Parathyroid adenoma (tissue), 2 donors: ENCODE results near the gene FEM1C.

Experiments
- H2AFZ ChIP-seq: fragments of 300-600 bp; sonication (generic); one replicate; pipeline ENCODE4 v1.7.0; 2017; ENCODE audit warnings: antibody characterized with exemption, mild to moderate bottlenecking
- H3K27ac ChIP-seq: fragments of 300-600 bp; sonication (generic); one replicate; pipeline ENCODE4 v1.7.0; 2017
- H3K27me3 ChIP-seq: fragments of 300-600 bp; sonication (generic); one replicate; pipeline ENCODE4 v1.7.0; 2017; ENCODE audit warnings: low read length; ENCODE audit not compliant: control insufficient read depth, insufficient read depth
- H3K36me3 ChIP-seq: fragments of 300-600 bp; sonication (generic); one replicate; pipeline ENCODE4 v1.7.0; 2017; ENCODE audit warnings: low read length; ENCODE audit not compliant: control insufficient read depth, insufficient read depth
- H3K4me1 ChIP-seq: fragments of 300-600 bp; sonication (generic); one replicate; pipeline ENCODE4 v1.7.0; 2017; ENCODE audit warnings: control low read depth
- H3K4me2 ChIP-seq: fragments of 300-600 bp; sonication (generic); one replicate; pipeline ENCODE4 v1.7.0; 2017; ENCODE audit warnings: low read length
- H3K4me3 ChIP-seq: fragments of 300-600 bp; sonication (generic); one replicate; pipeline ENCODE4 v1.7.0; 2017; ENCODE audit warnings: low read depth, low read length
- H3K79me2 ChIP-seq: fragments of 300-600 bp; sonication (generic); one replicate; pipeline ENCODE4 v1.7.0; 2017; ENCODE audit warnings: control low read depth
- H3K9ac ChIP-seq: fragments of 300-600 bp; sonication (generic); one replicate; pipeline ENCODE4 v1.7.0; 2017; ENCODE audit warnings: mild to moderate bottlenecking
- H3K9me3 ChIP-seq: fragments of 300-600 bp; sonication (generic); one replicate; pipeline ENCODE4 v1.7.0; 2017; ENCODE audit warnings: low read length; ENCODE audit not compliant: control insufficient read depth
- CTCF ChIP-seq: fragments of 300-600 bp; sonication (generic); IDR thresholded peaks from one replicate; pipeline ENCODE4 v1.7.0; 2017; ENCODE audit warnings: antibody characterized with exemption, mild to moderate bottlenecking
- donor health status: primary hyperparathyroidism.

FEM1C gene

DNA sequence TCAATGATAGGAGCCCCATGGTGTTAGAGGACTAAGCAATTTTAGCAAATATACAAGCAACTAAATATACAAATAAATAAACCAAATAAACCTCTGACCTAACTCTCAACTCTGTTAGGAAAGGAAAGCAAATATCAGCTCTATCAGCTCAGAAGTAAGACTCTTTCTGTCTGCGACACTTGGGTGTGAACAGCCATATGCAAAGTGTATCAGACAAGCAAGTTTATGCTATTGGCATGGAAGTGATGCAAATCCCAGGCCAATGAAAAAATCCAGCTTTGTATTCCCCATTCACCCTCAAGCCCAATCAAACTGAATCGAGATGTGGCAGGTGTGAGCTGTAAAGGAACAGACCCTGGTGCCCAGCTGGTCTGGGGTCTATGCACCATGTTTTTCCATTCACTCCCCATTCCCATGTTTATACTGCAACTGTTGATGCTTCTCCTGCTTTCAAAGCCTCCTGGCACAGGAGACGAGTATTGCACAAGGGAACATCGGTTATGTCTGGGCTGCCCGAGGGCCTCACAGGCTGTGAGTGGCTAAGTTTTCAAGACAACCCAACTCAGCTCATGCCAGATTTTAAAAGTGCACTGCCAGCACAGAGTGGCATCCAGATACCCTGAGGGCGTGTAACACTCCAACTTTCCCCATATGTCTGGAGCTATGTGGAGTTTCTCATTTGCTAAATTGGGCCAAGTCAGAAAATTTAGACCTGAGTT lies 73.1 kb downstream of the FEM1C start:
- Histone ChIP-seq H3K79me2 (no peaks in the 10 kb centered on the region), H3K4me1 (no peaks in the 10 kb centered on the region), H3K27me3 (no peaks in the 10 kb centered on the region), H3K4me3 (no peak overlapping the region), H3K27ac (no peak overlapping the region), H3K36me3 (no peaks in the 10 kb centered on the region), H3K9ac (no peak overlapping the region), H3K9me3 (no peaks in the 10 kb centered on the region), H3K4me2 (no peak overlapping the region), H2AFZ (no peak overlapping the region)
- no peak for TF ChIP-seq CTCF

GRCh38 chr5:115470921-115471320 lies 73.7 kb downstream of the FEM1C start:
- no peak overlapping the region for H2AFZ ChIP-seq
- no peak overlapping the region for H3K9ac ChIP-seq
- no peaks in the 10 kb centered on the region for H3K27me3 ChIP-seq
- no peak overlapping the region for H3K4me2 ChIP-seq
- no peak for TF ChIP-seq CTCF
- no peaks in the 10 kb centered on the region for H3K9me3 ChIP-seq
- H3K79me2 ChIP-seq, result no peaks in the 10 kb centered on the region
- H3K36me3 ChIP-seq, result no peaks in the 10 kb centered on the region
- H3K27ac ChIP-seq, result no peak overlapping the region
- no peak overlapping the region for H3K4me3 ChIP-seq
- H3K4me1 ChIP-seq, result no peaks in the 10 kb centered on the region
